Activated CD4-positive, alpha-beta memory T cell treated with anti-CD3 and anti-CD28 coated beads, Interleukin-2, amount 10 ng/mL, durations not matched to agents 7 days and 5 days (primary cell): ENCODE data around the gene BEND5. TPM values are rescaled to one million over a fixed set of nuclear protein-coding genes. Genes with fewer than 3 reads are reported as not detected.

ENCODE experiments used
- CTCF ChIA-PET: fragments of 350-600 bp; sonication (Branson Sonifier 250); formaldehyde crosslinking; loops from one replicate; lab custom pipeline; 2021; ENCODE audit warnings: antibody characterized with exemption, inconsistent platforms; lab: Charles Lee
- POLR2A ChIA-PET: fragments of 350-600 bp; sonication (Branson Sonifier 250); formaldehyde crosslinking; loops from one replicate; lab custom pipeline; 2021; ENCODE audit warnings: antibody characterized with exemption; lab: Charles Lee
- DNase-seq: peaks from one replicate; pipeline ENCODE4 v3.0.0-alpha.2; 2020
- H3K27ac Mint-ChIP-seq: one replicate; pipeline ENCODE4 v1.8.0; 2021; ENCODE audit warnings: mild to moderate bottlenecking, mixed read lengths
- H3K27me3 Mint-ChIP-seq: one replicate; pipeline ENCODE4 v1.8.0; 2021; ENCODE audit warnings: mixed read lengths
- H3K36me3 Mint-ChIP-seq: one replicate; pipeline ENCODE4 v1.8.0; 2021; ENCODE audit warnings: low read depth, mixed read lengths
- H3K4me1 Mint-ChIP-seq: one replicate; pipeline ENCODE4 v1.8.0; 2021; ENCODE audit warnings: mixed read lengths
- H3K4me3 Mint-ChIP-seq: one replicate; pipeline ENCODE4 v1.8.0; 2021; ENCODE audit warnings: mild to moderate bottlenecking, mixed read lengths
- H3K9me3 Mint-ChIP-seq: one replicate; pipeline ENCODE4 v1.8.0; 2021; ENCODE audit warnings: mixed read lengths
- total RNA-seq, 2 experiments: library from RNA; stranded (reverse); gene quantifications; one replicate each; pipeline ENCODE4 v1.2.3, GENCODE V29; 2021

Gene BEND5
- total RNA-seq = 1 to 10 TPM in 1 of 2 experiments, under 1 TPM in 1; 0.80 to 1.3 TPM

GRCh38 chr1:48776393-48777218 is at the start of gene BEND5:
TSS of gene BEND5 (minus strand) at chr1:48776891. CDS start at chr1:48776831, 60 bp downstream.
- no peak for DNase-seq
- peaks cover 6% of the 10 kb centered on the region for H3K4me1 Mint-ChIP-seq
- CTCF ChIA-PET = no interaction called here
- no peaks in the 10 kb centered on the region for H3K9me3 Mint-ChIP-seq
- H3K36me3 Mint-ChIP-seq = no peaks in the 10 kb centered on the region
- H3K27me3 Mint-ChIP-seq = peaks cover 18% of the 10 kb centered on the region
- POLR2A ChIA-PET = no interaction called here
- no peak within 1 kb of the TSS for H3K27ac Mint-ChIP-seq
- H3K4me3 Mint-ChIP-seq = peak within 1 kb of the TSS; percentile 60

GRCh38 chr1:48823168-48823567 is 46.5 kb upstream of the BEND5 start:
- no peak for DNase-seq
- no peak overlapping the region for H3K4me3 Mint-ChIP-seq
- POLR2A ChIA-PET = no interaction called here
- no peak overlapping the region for H3K27ac Mint-ChIP-seq
- CTCF ChIA-PET = no interaction called here
- H3K36me3 Mint-ChIP-seq = no peaks in the 10 kb centered on the region
- H3K9me3 Mint-ChIP-seq = no peaks in the 10 kb centered on the region
- no peaks in the 10 kb centered on the region for H3K4me1 Mint-ChIP-seq
- no peaks in the 10 kb centered on the region for H3K27me3 Mint-ChIP-seq

GRCh38 chr1:48820491-48820890 is 43.8 kb upstream of the BEND5 start:
- ChIA-PET CTCF (no interaction called here), POLR2A (no interaction called here)
- H3K27ac Mint-ChIP-seq = no peak overlapping the region
- DNase-seq = no peak
- H3K27me3 Mint-ChIP-seq = no peaks in the 10 kb centered on the region
- H3K36me3 Mint-ChIP-seq = no peaks in the 10 kb centered on the region
- no peaks in the 10 kb centered on the region for H3K9me3 Mint-ChIP-seq
- H3K4me3 Mint-ChIP-seq = no peak overlapping the region
- H3K4me1 Mint-ChIP-seq = no peaks in the 10 kb centered on the region

- DNase-seq = peak; percentile 16
- H3K4me1 Mint-ChIP-seq = no peaks in the 10 kb centered on the region
- H3K27me3 Mint-ChIP-seq = no peaks in the 10 kb centered on the region
- ChIA-PET CTCF (interaction anchor here (0.7 to 1.5 kb wide), 2 partner anchors 94 to 140 kb away, joined by 3 to 14 read pairs; no protein-coding TSS in a partner anchor), POLR2A (no interaction called here)
- no peaks in the 10 kb centered on the region for H3K36me3 Mint-ChIP-seq
- no peaks in the 10 kb centered on the region for H3K9me3 Mint-ChIP-seq
- no peak overlapping the region for H3K27ac Mint-ChIP-seq
- no peak overlapping the region for H3K4me3 Mint-ChIP-seq
Measured at GRCh38 chr1:48817505-48818114, 40.9 kb upstream of the BEND5 start.

- no peaks in the 10 kb centered on the region for H3K4me1 Mint-ChIP-seq
- no peaks in the 10 kb centered on the region for H3K36me3 Mint-ChIP-seq
- POLR2A ChIA-PET = no interaction called here
- CTCF ChIA-PET = no interaction called here
- no peak overlapping the region for H3K4me3 Mint-ChIP-seq
- no peaks in the 10 kb centered on the region for H3K9me3 Mint-ChIP-seq
- H3K27me3 Mint-ChIP-seq = no peaks in the 10 kb centered on the region
- no peak overlapping the region for H3K27ac Mint-ChIP-seq
- no peak for DNase-seq
Measured at GRCh38 chr1:48810740-48811139, 34.0 kb upstream of the BEND5 start.

- no peaks in the 10 kb centered on the region for H3K9me3 Mint-ChIP-seq
- no peaks in the 10 kb centered on the region for H3K4me1 Mint-ChIP-seq
- no peak overlapping the region for H3K4me3 Mint-ChIP-seq
- POLR2A ChIA-PET = no interaction called here
- no peak for DNase-seq
- no peaks in the 10 kb centered on the region for H3K36me3 Mint-ChIP-seq
- CTCF ChIA-PET = no interaction called here
- no peak overlapping the region for H3K27ac Mint-ChIP-seq
- H3K27me3 Mint-ChIP-seq = no peaks in the 10 kb centered on the region
Measured at GRCh38 chr1:48808496-48808895, 31.8 kb upstream of the BEND5 start.

- no peak overlapping the region for H3K27ac Mint-ChIP-seq
- no peaks in the 10 kb centered on the region for H3K9me3 Mint-ChIP-seq
- DNase-seq = no peak
- H3K27me3 Mint-ChIP-seq = no peaks in the 10 kb centered on the region
- POLR2A ChIA-PET = no interaction called here
- no peaks in the 10 kb centered on the region for H3K4me1 Mint-ChIP-seq
- CTCF ChIA-PET = no interaction called here
- no peak overlapping the region for H3K4me3 Mint-ChIP-seq
- H3K36me3 Mint-ChIP-seq = no peaks in the 10 kb centered on the region
Measured at GRCh38 chr1:48807554-48808260, 31.0 kb upstream of the BEND5 start.

GRCh38 chr1:48803474-48803873 is 26.8 kb upstream of the BEND5 start:
- no peak overlapping the region for H3K27ac Mint-ChIP-seq
- ChIA-PET CTCF (no interaction called here), POLR2A (no interaction called here)
- H3K9me3 Mint-ChIP-seq = no peaks in the 10 kb centered on the region
- DNase-seq = no peak
- no peak overlapping the region for H3K4me3 Mint-ChIP-seq
- H3K4me1 Mint-ChIP-seq = no peaks in the 10 kb centered on the region
- H3K36me3 Mint-ChIP-seq = no peaks in the 10 kb centered on the region
- no peaks in the 10 kb centered on the region for H3K27me3 Mint-ChIP-seq

- POLR2A ChIA-PET = no interaction called here
Measured at GRCh38 chr1:48794816-48795215, 18.1 kb upstream of the BEND5 start.

GRCh38 chr1:48793863-48794262 is 17.2 kb upstream of the BEND5 start:
- no peaks in the 10 kb centered on the region for H3K36me3 Mint-ChIP-seq
- ChIA-PET CTCF (no interaction called here), POLR2A (no interaction called here)
- H3K4me1 Mint-ChIP-seq = peaks cover 2% of the 10 kb centered on the region
- no peaks in the 10 kb centered on the region for H3K9me3 Mint-ChIP-seq
- H3K27ac Mint-ChIP-seq = no peak overlapping the region
- no peak overlapping the region for H3K4me3 Mint-ChIP-seq
- DNase-seq = no peak
- no peaks in the 10 kb centered on the region for H3K27me3 Mint-ChIP-seq

More at GRCh38 chr1:48794816-48795215, 18.1 kb upstream of the BEND5 start:
- no peaks in the 10 kb centered on the region for H3K9me3 Mint-ChIP-seq
- H3K4me3 Mint-ChIP-seq = no peak overlapping the region
- CTCF ChIA-PET = no interaction called here
- peaks cover 2% of the 10 kb centered on the region for H3K4me1 Mint-ChIP-seq
- no peaks in the 10 kb centered on the region for H3K27me3 Mint-ChIP-seq
- H3K36me3 Mint-ChIP-seq = no peaks in the 10 kb centered on the region
- no peak for DNase-seq
- no peak overlapping the region for H3K27ac Mint-ChIP-seq

- Mint-ChIP-seq H3K9me3 (no peaks in the 10 kb centered on the region), H3K27ac (no peak overlapping the region), H3K4me3 (no peak overlapping the region), H3K4me1 (peaks cover 2% of the 10 kb centered on the region), H3K27me3 (no peaks in the 10 kb centered on the region), H3K36me3 (no peaks in the 10 kb centered on the region)
- DNase-seq = no peak
- ChIA-PET POLR2A (no interaction called here), CTCF (no interaction called here)
Measured at GRCh38 chr1:48792961-48793360, 16.3 kb upstream of the BEND5 start.

GRCh38 chr1:48790397-48790796 is 13.7 kb upstream of the BEND5 start:
- POLR2A ChIA-PET = no interaction called here
- Mint-ChIP-seq H3K27ac (no peak overlapping the region), H3K4me1 (peaks cover 2% of the 10 kb centered on the region), H3K27me3 (no peaks in the 10 kb centered on the region), H3K9me3 (no peaks in the 10 kb centered on the region), H3K36me3 (no peaks in the 10 kb centered on the region), H3K4me3 (no peak overlapping the region)
- no peak for DNase-seq
- CTCF ChIA-PET = no interaction called here

GRCh38 chr1:48789903-48790302 is 13.2 kb upstream of the BEND5 start:
- no peak for DNase-seq
- H3K9me3 Mint-ChIP-seq = no peaks in the 10 kb centered on the region
- ChIA-PET POLR2A (no interaction called here), CTCF (no interaction called here)
- H3K36me3 Mint-ChIP-seq = no peaks in the 10 kb centered on the region
- peaks cover 2% of the 10 kb centered on the region for H3K4me1 Mint-ChIP-seq
- H3K4me3 Mint-ChIP-seq = no peak overlapping the region
- no peaks in the 10 kb centered on the region for H3K27me3 Mint-ChIP-seq
- H3K27ac Mint-ChIP-seq = no peak overlapping the region
